HG03135 (cell line): ENCODE measurements around the gene HMGB1.

ENCODE experiments used
- ATAC-seq: cut with Tn5 transposase; IDR thresholded peaks from one replicate; pipeline ENCODE4 v1.9.1; 2021; ENCODE audit warnings: mild to moderate bottlenecking, moderate library complexity; ENCODE audit not compliant: unreplicated experiment

The HMGB1 gene

GRCh38 chr13:30435911-30436451 lies 29.8 kb downstream of the HMGB1 start:
- ATAC-seq = no peak

DNA sequence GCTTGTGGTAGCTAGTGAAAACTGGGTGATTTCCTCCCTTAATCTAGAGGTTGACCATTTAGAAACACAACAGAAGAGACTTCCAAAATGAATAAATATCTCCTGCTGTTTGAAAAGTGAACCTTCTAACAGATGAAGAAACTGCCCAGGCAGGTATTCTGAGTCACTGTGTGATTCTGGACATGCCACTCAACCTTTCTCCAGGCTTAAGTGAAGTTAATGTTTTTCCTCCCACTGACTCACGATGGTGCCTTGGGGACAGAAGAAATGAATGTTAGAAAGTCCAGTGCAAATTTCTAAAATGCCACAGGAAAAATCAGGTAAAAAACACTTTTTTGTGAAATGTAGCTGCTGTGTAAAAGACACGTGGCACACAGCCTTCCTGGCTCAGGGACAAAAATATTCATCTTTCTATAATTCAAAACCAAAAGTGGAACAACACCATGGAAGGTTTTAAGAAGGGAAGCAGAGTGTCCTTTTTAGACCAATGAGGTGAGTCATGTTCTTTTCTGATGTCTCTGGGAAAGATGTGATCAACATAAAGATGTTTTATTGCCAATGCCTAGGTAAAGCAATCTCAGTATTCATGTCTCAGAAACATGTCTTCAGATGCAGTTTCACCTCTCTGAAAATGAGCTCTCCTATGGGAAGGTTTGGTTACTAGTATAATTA lies 34.3 kb downstream of the HMGB1 start:
- no peak for ATAC-seq

DNA sequence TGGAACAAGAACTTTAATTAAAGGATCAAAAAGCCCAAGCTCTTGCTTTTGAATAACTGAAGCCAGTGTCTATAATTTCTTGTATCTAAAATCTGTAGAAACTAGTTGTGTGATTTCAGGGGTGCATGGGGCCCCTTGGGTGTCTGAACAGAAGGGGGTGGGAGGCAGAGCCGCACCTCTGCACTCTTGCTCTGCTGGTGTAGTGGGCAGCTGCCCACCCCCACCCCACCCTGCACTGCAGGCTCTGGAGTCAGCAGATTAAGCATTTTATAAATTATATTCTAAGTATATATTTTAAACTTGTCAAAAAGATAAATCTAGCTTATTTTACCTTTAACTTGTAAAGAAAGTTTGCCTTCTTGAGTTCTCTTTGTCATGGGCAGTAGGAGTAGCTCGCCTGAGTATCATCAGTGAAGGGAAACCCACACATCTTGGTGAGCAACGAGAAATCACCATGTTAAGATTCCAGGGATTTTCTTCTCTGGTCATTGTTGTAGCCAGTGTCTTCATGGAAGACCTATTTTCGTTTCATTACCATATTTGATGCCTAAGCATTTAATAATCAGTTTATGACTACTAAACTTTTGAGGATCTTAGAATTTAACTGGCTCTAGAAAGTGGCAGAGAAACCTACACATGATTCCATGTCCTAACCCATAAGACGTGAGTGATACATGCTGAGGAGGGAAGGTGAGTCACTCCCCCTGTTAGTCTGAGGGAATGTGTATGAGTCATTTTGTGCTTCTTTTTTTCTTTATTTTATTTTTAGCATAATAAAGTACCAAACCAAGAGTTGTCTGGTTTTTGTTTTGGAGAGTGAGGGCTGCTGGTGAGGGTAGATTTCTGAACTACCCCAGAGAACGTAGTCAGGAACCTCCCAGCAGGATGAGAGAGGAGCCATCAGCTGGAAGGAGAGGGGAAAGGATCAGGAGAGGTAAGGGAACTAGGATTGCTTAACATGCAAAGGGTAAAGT lies 35.7 kb downstream of the HMGB1 start:
- peak; percentile 55 for ATAC-seq

- no peak for ATAC-seq
Observed at GRCh38 chr13:30429235-30429634, 36.5 kb downstream of the HMGB1 start.

DNA sequence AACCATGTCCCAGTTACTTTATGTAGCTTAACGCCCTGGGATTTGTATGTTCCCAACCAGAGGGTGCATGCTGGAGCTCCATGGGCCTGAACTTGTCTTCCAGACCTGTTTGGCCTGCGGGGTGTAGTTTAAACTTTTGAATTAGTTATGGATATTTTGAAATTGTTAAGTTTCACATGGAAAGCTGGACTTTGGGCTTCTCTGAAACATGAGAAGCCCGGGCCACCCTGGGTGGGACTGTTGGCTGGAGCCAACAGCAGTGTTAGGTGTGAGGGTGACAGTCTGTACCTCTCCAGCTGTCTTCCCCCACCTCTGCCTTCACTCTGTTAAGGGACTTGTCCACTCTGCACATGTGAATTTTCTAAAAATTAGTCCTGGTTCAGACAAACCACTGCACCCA lies 41.8 kb downstream of the HMGB1 start:
- ATAC-seq = no peak

GRCh38 chr13:30422054-30422839 lies 43.5 kb downstream of the HMGB1 start, which contains the start of gene UBE2L5:
Gene UBE2L5 (plus strand): TSS chr13:30422493. CDS start chr13:30427991, 5,498 bp downstream.
- ATAC-seq = peak; percentile 66

DNA sequence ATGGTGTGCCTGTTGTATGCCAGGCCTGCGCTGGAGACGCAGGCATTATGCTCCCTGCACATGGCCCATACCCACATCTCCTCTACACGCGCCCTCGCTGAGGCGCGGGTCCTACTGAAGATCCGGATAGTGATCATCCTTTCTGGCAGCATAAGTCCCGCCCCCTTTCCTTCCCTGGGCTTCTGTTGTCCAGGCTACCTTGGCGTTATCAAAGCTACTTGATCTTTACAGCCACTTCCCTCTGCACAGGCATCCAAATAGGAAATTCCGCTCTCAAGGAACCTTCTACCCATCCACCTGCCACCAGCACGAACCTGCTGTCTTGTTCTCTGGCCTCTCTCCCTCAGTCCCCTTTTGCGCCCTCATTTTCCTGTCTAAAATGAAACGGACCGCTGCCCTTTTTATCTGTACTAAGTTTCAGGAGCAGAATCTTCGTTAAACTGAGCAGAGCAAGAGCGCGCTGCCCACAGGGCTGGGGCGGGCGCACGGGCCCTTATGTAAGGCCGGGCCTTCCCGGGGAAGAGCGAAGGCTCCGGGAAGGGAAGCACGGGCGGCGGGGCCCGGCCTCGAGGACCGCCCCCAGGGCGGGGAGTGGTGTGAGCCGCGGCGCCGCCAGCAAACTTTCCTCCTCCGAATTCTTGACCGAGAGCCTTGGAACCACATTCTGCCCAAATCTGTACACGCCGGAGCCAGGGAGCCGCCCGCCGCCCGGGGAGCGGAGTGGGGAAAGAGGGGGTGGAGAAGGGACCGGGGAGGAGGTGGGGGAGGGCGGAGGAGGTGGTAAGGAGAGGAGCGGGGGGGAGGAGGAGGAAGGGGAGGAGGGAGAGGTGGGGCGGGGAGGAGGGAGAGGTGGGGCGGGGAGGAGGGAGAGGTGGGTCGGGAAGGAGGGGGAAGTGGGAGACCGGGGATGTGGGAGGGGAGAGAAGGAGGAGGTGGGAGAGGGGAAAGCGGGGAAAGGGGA lies 44.4 kb downstream of the HMGB1 start:
- ATAC-seq = no peak

DNA sequence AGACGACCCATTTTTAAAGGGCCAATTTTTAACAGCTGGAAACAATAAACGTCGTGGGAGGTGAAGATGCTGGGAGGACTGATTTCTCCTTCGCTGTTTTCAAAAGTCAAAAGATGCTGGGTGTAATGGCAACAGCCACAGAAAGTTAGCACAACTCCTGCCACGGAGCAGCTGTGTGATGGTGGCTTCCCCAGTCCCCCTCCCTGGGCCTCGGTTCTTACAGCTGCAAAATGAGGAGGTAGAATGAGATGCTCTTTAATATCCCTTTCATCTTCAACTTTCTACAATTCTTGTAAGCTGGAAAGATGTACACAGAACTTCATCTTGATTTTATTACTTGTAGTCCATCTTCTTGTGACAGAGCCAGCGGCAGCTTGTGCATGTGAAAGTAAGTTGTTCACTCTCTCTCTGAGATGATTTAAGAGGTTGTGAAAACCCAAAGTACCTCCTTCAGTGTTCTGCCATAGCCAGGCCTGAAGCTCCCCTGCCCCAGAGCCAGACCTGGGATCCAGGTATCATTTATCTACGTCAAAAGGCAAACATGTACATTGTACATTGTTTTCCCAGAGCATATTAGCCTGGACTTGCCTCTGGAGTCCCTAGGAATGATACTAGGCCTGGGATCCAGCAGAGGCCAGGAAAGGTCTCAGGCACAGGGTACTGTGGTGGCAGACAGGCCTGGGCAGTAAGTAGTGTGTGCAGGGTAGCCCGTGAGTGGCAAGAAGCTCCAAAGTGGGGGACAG lies 46.8 kb downstream of the HMGB1 start:
- ATAC-seq = no peak

GRCh38 chr13:30418075-30418716 lies 47.5 kb downstream of the HMGB1 start:
- ATAC-seq = no peak

DNA sequence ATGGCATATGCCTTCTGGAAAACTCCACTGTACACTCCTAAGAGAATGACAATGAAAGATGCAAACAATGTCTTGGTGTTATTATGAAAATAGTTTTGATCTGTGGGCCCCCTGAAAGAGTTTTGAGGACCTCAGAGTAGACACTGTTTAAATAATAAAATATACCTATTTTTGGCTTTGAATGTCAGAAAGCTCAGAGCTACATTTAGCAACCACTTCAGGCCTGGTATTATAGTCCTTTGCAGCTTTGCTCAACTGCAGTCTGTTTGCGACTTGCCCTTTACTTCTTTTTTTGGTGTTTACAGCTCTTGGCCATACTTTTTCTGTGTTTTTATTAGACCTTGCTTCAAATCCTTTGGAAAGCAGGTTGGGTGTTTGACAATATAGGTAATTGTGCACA lies 49.3 kb downstream of the HMGB1 start:
- ATAC-seq = no peak

DNA sequence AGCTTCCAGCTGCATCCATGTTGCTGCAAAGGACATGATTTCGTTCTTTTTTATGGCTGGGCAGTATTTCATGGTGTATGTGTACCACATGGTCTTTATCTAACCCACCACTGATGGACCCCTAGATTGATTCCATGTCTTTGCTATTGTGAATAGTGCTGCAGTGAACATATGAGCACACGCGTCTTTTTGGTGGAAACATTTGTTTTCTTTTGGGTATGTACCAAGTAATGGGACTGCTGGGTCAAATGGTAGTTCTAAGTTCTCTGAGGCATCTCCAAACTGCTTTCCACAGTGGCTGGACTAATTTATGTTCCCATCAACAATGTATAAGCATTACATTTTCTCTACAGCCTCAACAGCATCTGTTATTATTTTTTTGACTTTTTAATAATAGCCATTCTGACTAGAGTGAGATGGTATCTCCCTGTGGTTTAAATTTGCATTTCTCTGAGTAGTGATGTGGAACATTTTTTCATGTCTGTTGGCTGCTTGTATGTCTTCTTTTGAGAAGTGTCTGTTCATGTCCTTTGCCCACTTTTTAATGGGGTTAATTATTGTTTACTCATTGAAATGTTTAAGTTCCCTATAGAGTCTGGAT lies 50.2 kb downstream of the HMGB1 start:
- peak; percentile 80 for ATAC-seq

GRCh38 chr13:30413842-30414241 lies 51.9 kb downstream of the HMGB1 start:
- ATAC-seq = no peak

DNA sequence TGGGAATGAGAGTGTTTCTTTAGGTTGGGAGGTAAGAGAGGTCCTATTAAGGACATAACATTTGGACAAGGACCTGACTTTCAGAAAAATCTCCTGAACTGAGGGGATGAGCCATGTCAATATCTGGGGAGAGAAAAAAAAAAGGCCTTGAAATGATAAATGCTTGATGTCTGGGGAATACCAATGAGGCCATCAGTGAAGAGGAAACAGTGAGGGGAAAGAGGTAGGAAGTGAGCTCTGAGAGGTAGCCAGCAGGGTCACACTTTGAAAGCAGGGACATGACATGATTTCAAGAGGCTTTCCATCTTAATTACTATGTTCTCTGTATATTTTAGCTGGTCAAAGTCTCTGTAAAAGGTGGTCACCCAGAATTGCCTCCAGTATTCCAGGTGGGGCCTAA lies 53.4 kb downstream of the HMGB1 start:
- ATAC-seq = no peak

- no peak for ATAC-seq
Observed at GRCh38 chr13:30410705-30411125, 55.0 kb downstream of the HMGB1 start.

GRCh38 chr13:30409886-30410704 lies 55.6 kb downstream of the HMGB1 start:
- no peak for ATAC-seq

GRCh38 chr13:30408319-30409101 lies 57.2 kb downstream of the HMGB1 start:
- ATAC-seq = peak; percentile 90
